Chondrocyte (in vitro differentiated cells): ENCODE measurements around the gene KIF16B. TPM values are rescaled to one million over a fixed set of nuclear protein-coding genes. Genes with fewer than 3 reads are reported as not detected.
"Not testable (repeated sequence)": the region's sequence is repeated elsewhere in the genome, so short reads cannot be mapped to it uniquely, and the experiment has no call there.

Experiments
- DNase-seq: peaks from one replicate; pipeline ENCODE4 v3.0.0; 2021; ENCODE audit warnings: mixed read lengths, low spot score
- H3K27ac Mint-ChIP-seq: one replicate; pipeline ENCODE4 v1.8.0; 2021; ENCODE audit warnings: mild to moderate bottlenecking, moderate library complexity, mixed read lengths; ENCODE audit not compliant: unreplicated experiment
- H3K27me3 Mint-ChIP-seq: 2 replicates; pipeline ENCODE4 v1.8.0; 2021; ENCODE audit warnings: low read depth, mixed read lengths
- H3K36me3 Mint-ChIP-seq: 2 replicates; pipeline ENCODE4 v1.8.0; 2021; ENCODE audit warnings: low read depth, mixed read lengths
- H3K4me1 Mint-ChIP-seq: 2 replicates; pipeline ENCODE4 v1.8.0; 2021; ENCODE audit warnings: low read depth, mild to moderate bottlenecking, mixed read lengths
- H3K4me3 Mint-ChIP-seq: one replicate; pipeline ENCODE4 v1.8.0; 2021; ENCODE audit warnings: mild to moderate bottlenecking, moderate library complexity, mixed read lengths; ENCODE audit not compliant: unreplicated experiment
- H3K9me3 Mint-ChIP-seq: 2 replicates; pipeline ENCODE4 v1.8.0; 2021; ENCODE audit warnings: low read depth, mixed read lengths
- total RNA-seq: library from RNA; stranded (reverse); gene quantifications from 3 replicates; pipeline ENCODE4 v1.2.1, GENCODE V29; 2021
- TF ChIP-seq, protein P1 (sequence below): fragments of 200-600 bp; sonication (generic); IDR thresholded peaks from 2 replicates; pipeline ENCODE4 v1.5.0; 2021; ENCODE audit warnings: antibody characterized with exemption, mild to moderate bottlenecking, moderate library complexity

Gene KIF16B
- total RNA-seq, 1 donor from 2014 or later: 11.2 TPM

DNA sequence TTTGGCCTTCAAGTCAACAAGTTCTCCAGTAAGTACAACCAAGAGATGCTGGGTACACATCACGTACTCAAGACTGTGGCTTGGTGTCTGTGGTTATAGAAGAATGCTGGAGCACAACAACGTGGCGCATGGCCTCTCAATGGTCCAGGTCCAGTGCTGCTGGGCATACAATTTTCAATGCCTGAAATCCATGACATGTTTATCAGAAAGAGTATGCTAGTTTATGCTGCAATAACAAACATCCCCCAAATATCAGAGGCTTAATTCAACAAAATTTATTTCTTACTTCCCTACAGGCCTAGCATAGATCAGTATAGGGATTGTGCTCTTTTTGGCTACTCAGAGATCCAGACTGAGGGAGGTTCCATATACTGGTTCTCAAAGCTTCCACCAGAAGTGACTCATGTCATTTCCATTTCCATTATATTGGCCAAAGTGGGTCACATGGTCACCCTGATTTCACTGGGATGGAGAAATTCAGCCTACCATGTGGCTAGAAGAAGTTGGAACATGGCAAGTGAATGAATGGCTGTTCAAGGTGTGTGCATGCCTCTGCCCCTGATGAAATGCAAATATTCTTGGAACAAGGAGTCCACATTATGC lies 33.3 kb upstream of the KIF16B start:
- Mint-ChIP-seq H3K27me3 (peaks cover 10% of the 10 kb centered on the region), H3K27ac (no peak overlapping the region), H3K4me3 (no peak overlapping the region), H3K9me3 (no peaks in the 10 kb centered on the region), H3K36me3 (no peaks in the 10 kb centered on the region), H3K4me1 (no peaks in the 10 kb centered on the region)
- TF ChIP-seq, protein P1, sequence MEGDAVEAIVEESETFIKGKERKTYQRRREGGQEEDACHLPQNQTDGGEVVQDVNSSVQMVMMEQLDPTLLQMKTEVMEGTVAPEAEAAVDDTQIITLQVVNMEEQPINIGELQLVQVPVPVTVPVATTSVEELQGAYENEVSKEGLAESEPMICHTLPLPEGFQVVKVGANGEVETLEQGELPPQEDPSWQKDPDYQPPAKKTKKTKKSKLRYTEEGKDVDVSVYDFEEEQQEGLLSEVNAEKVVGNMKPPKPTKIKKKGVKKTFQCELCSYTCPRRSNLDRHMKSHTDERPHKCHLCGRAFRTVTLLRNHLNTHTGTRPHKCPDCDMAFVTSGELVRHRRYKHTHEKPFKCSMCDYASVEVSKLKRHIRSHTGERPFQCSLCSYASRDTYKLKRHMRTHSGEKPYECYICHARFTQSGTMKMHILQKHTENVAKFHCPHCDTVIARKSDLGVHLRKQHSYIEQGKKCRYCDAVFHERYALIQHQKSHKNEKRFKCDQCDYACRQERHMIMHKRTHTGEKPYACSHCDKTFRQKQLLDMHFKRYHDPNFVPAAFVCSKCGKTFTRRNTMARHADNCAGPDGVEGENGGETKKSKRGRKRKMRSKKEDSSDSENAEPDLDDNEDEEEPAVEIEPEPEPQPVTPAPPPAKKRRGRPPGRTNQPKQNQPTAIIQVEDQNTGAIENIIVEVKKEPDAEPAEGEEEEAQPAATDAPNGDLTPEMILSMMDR: no peak
- no peak for DNase-seq

DNA sequence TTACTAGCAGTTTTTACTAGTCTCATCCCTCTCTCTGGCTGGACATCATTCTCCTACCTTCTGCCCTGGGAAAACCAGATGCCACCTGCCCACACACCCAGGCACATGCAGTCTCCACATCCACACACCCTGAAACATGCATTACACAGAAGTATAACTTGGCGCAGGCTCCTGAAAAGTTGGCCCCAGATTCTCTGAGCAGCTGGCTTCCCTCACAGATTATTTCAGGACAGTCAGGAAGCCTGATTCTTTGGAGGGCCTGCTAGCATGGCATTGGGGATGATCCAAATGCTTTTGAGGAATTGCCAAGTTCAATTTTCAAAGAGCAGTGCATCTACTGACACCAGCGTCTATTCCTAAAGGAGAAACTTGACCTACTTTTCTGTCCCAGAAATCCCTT lies 27.8 kb upstream of the KIF16B start:
- TF ChIP-seq, protein P1: no peak
- Mint-ChIP-seq H3K27ac (no peak overlapping the region), H3K27me3 (peaks cover 7% of the 10 kb centered on the region), H3K4me3 (no peak overlapping the region), H3K9me3 (no peaks in the 10 kb centered on the region), H3K36me3 (no peaks in the 10 kb centered on the region), H3K4me1 (no peaks in the 10 kb centered on the region)
- DNase-seq: no peak

DNA sequence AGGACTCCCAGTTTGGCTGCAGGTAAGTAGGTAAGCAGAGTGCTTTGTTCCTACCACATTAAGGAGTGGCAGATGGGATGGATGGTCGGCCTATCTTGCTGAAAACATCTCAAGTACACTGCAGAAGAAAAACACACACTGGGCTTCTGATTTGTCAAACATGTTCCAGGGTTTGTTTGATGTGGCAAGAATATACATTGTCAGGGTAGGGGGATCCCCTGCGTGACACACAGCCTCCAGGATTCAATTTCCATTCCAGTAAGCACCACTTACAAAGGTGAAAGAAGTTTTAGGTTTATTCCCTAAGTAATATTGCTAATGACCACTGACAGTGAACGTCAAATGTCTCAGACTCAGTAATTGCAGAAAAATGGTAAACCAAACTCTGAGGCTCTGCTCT lies 26.0 kb upstream of the KIF16B start:
- Mint-ChIP-seq H3K27me3 (peaks cover 10% of the 10 kb centered on the region), H3K4me3 (no peak overlapping the region), H3K9me3 (no peaks in the 10 kb centered on the region), H3K27ac (no peak overlapping the region), H3K4me1 (no peaks in the 10 kb centered on the region), H3K36me3 (no peaks in the 10 kb centered on the region)
- TF ChIP-seq, protein P1: no peak
- no peak for DNase-seq

DNA sequence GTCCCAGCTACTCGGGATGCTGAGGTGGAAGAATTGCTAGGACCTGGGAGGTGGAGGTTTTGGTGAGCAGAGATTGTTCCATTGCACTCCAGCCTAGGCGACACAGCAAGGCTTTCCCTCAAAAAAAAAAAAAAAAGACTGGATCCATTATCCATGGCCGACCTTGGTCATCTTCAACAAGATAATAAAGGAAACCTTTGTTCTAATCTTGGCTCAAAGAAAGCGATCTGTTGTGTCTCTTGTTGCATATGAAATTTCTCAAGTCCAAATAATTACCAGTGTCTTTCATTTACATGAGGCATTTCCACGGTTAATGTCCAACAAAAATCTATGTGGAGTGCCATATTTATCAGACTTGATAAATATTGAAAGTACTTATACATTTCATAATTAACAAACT lies 23.7 kb upstream of the KIF16B start:
- Mint-ChIP-seq H3K9me3 (no peaks in the 10 kb centered on the region), H3K27me3 (peaks cover 16% of the 10 kb centered on the region), H3K4me1 (no peaks in the 10 kb centered on the region), H3K4me3 (no peak overlapping the region), H3K27ac (no peak overlapping the region), H3K36me3 (no peaks in the 10 kb centered on the region)
- DNase-seq: no peak
- TF ChIP-seq, protein P1: no peak

DNA sequence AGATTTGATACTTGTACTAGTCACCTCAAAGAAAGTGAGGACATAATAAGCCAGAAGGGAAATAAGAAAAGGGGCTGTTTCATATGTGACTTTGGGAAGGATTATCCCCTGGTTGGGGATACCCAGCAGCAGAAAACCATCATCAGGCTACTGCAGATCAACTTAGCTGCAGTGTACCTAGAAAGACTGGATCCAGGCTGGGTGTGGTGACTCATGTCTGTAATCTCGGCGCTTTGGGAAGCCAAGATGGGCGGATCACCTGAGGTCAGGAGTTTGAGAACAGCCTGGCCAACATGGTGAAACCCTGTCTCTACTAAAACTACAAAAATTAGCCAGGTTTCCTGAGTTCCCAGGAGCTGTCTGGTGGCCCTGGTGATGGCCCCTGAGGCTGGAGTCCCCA lies 23.2 kb upstream of the KIF16B start:
- H3K9me3 Mint-ChIP-seq, H3K4me3 Mint-ChIP-seq, DNase-seq, H3K4me1 Mint-ChIP-seq, H3K27ac Mint-ChIP-seq, H3K36me3 Mint-ChIP-seq: not testable (repeated sequence)
- peaks cover 17% of the 10 kb centered on the region for H3K27me3 Mint-ChIP-seq

DNA sequence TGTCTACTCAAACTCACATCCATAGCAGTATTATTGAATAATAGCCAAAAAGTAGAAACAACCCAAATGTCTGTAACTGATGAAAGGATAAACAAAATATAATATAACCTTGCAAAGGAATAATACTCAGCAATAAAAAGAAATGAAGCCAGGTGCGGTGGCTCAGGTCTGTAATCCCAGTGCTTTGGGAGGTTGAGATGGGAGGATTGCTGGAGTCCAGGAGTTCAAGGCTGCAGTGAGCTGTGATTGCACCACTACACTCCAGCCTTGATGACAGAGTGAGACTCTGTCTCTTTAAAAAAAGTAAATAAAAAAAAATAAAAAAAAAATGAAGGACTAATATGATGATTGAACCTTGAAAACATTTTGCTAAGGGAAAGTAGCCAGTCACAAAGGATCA lies 22.1 kb upstream of the KIF16B start:
- no peak for DNase-seq
- H3K36me3 Mint-ChIP-seq: no peaks in the 10 kb centered on the region
- no peaks in the 10 kb centered on the region for H3K9me3 Mint-ChIP-seq
- TF ChIP-seq, protein P1: no peak
- H3K27me3 Mint-ChIP-seq: peaks cover 15% of the 10 kb centered on the region
- no peaks in the 10 kb centered on the region for H3K4me1 Mint-ChIP-seq
- no peak overlapping the region for H3K4me3 Mint-ChIP-seq
- no peak overlapping the region for H3K27ac Mint-ChIP-seq
